OCI-LY1 (cell line): ENCODE results near the gene GDE1.
A peak's percentile ranks its signal among the peaks of the same experiment; 100 is the strongest.

Experiments used
- H2AFZ ChIP-seq: fragments of 200-600 bp; sonication (generic), shearing (Covaris generic); 2 replicates; pipeline ENCODE4 v1.6.0; 2014; ENCODE audit warnings: antibody characterized with exemption, mild to moderate bottlenecking, low read length
- H3F3A ChIP-seq: fragments of 200-600 bp; sonication (generic), shearing (Covaris generic); 2 replicates; pipeline ENCODE4 v1.6.0; 2014; ENCODE audit warnings: mild to moderate bottlenecking, antibody characterized with exemption, low read length, moderate library complexity; ENCODE audit not compliant: insufficient read depth
- H3K27ac ChIP-seq: fragments of 200-600 bp; sonication (generic); 2 replicates; pipeline ENCODE4 v1.5.1; 2014; ENCODE audit warnings: low read length, mixed run types, mild to moderate bottlenecking, low read depth; ENCODE audit not compliant: poor library complexity, severe bottlenecking
- H3K27me3 ChIP-seq: fragments of 200-600 bp; sonication (generic); 2 replicates; pipeline ENCODE4 v1.6.0; 2014; ENCODE audit warnings: antibody characterized with exemption, mild to moderate bottlenecking, low read length, moderate library complexity; ENCODE audit not compliant: insufficient read depth
- H3K36me3 ChIP-seq: fragments of 200-600 bp; sonication (generic); 2 replicates; pipeline ENCODE4 v1.6.1; 2014; ENCODE audit warnings: mild to moderate bottlenecking, antibody characterized with exemption, low read length, moderate library complexity, mixed read lengths; ENCODE audit not compliant: insufficient read depth
- H3K4me1 ChIP-seq: fragments of 200-600 bp; sonication (generic); 2 replicates; pipeline ENCODE4 v1.5.1; 2014; ENCODE audit warnings: mild to moderate bottlenecking, low read length, moderate library complexity; ENCODE audit not compliant: insufficient read depth, severe bottlenecking
- H3K4me2 ChIP-seq: fragments of 200-600 bp; sonication (generic), shearing (Covaris generic); 2 replicates; pipeline ENCODE4 v1.6.1; 2014; ENCODE audit warnings: low read length
- H3K4me3 ChIP-seq: fragments of 200-600 bp; sonication (generic); 2 replicates; pipeline ENCODE4 v1.5.1; 2014; ENCODE audit warnings: low read length, low read depth, mild to moderate bottlenecking, mixed read lengths; ENCODE audit not compliant: poor library complexity, severe bottlenecking
- H3K79me2 ChIP-seq: fragments of 200-600 bp; shearing (Covaris generic); 2 replicates; pipeline ENCODE4 v1.6.1; 2016; ENCODE audit warnings: mixed run types, low read length, mixed read lengths; ENCODE audit not compliant: insufficient read depth
- H3K9ac ChIP-seq: fragments of 200-600 bp; sonication (generic), shearing (Covaris generic); 2 replicates; pipeline ENCODE4 v1.6.1; 2014; ENCODE audit warnings: mild to moderate bottlenecking, low read length, mixed read lengths
- H3K9me2 ChIP-seq: fragments of 200-600 bp; sonication (generic), shearing (Covaris generic); 2 replicates; pipeline ENCODE4 v1.6.1; 2014; ENCODE audit warnings: low read depth, mild to moderate bottlenecking, low read length, mixed read lengths
- H3K9me3 ChIP-seq: fragments of 200-600 bp; shearing (Covaris generic); 2 replicates; pipeline ENCODE4 v1.6.1; 2014; ENCODE audit warnings: low read length, mixed read lengths
- H4K20me1 ChIP-seq: fragments of 200-600 bp; sonication (generic), shearing (Covaris generic); 2 replicates; pipeline ENCODE4 v1.6.0; 2016; ENCODE audit warnings: mild to moderate bottlenecking, low read length; ENCODE audit not compliant: insufficient read depth
- CTCF ChIP-seq: fragments of 200-600 bp; sonication (generic), shearing (Covaris generic); IDR thresholded peaks from 2 replicates; pipeline ENCODE4 v1.5.1; 2017; ENCODE audit warnings: mild to moderate bottlenecking, antibody characterized with exemption, low read length, moderate library complexity, mixed read lengths
- EZH2 ChIP-seq: fragments of 200-600 bp; sonication (generic), shearing (Covaris generic); IDR thresholded peaks from 2 replicates; pipeline ENCODE4 v1.8.0; 2017; ENCODE audit warnings: borderline replicate concordance, mixed run types, mild to moderate bottlenecking, antibody characterized with exemption, low read length, moderate library complexity, mixed read lengths

Gene GDE1

GRCh38 chr16:19524356-19524615, 2.4 kb upstream of the GDE1 start:
- H3F3A ChIP-seq: 0 out of 2 replicates have a peak, but pooled peaks cover 4% of the 10 kb centered on the region
- peaks cover 17% of the 10 kb centered on the region; the same call in 1 of the 2 replicates for H3K36me3 ChIP-seq
- no peaks in the 10 kb centered on the region for H3K9me2 ChIP-seq
- peak overlapping the region; percentile 97 for H3K4me2 ChIP-seq
- peak overlapping the region; percentile 88 for H3K9ac ChIP-seq
- H3K79me2 ChIP-seq: peaks cover 40% of the 10 kb centered on the region
- H3K9me3 ChIP-seq: no peaks in the 10 kb centered on the region
- no peaks in the 10 kb centered on the region for H4K20me1 ChIP-seq
- H2AFZ ChIP-seq: no peak overlapping the region
- H3K4me3 ChIP-seq: peak overlapping the region; percentile 99
- H3K27ac ChIP-seq: peak overlapping the region; percentile 59
- H3K4me1 ChIP-seq: peaks cover 49% of the 10 kb centered on the region
- TF ChIP-seq EZH2: no peak
- TF ChIP-seq CTCF: no peak
- H3K27me3 ChIP-seq: no peaks in the 10 kb centered on the region

GRCh38 chr16:19523559-19524355, 1.9 kb upstream of the GDE1 start, which contains the start of gene CCP110:
Gene CCP110 (plus strand): TSS chr16:19523942. CDS start chr16:19527882, 3,940 bp downstream.
- peak within 1 kb of the TSS; percentile 88 for H3K9ac ChIP-seq
- peak within 1 kb of the TSS; percentile 97 for H3K4me2 ChIP-seq
- H3F3A ChIP-seq: 0 out of 2 replicates have a peak, but pooled peaks cover 4% of the 10 kb centered on the region
- H3K4me3 ChIP-seq: peak within 1 kb of the TSS; percentile 99
- peaks cover 44% of the 10 kb centered on the region for H3K79me2 ChIP-seq
- TF ChIP-seq CTCF: no peak
- no peak for TF ChIP-seq EZH2
- no peaks in the 10 kb centered on the region for H4K20me1 ChIP-seq
- peaks cover 12% of the 10 kb centered on the region; the same call in 1 of the 2 replicates for H3K36me3 ChIP-seq
- H3K9me3 ChIP-seq: no peaks in the 10 kb centered on the region
- H3K9me2 ChIP-seq: no peaks in the 10 kb centered on the region
- H3K27ac ChIP-seq: peak within 1 kb of the TSS; percentile 69
- H2AFZ ChIP-seq: no peak within 1 kb of the TSS
- H3K27me3 ChIP-seq: no peaks in the 10 kb centered on the region
- H3K4me1 ChIP-seq: peaks cover 53% of the 10 kb centered on the region

GRCh38 chr16:19523184-19523558, 1.3 kb upstream of the GDE1 start:
- peaks cover 44% of the 10 kb centered on the region for H3K79me2 ChIP-seq
- TF ChIP-seq CTCF (no peak), EZH2 (no peak)
- 0 out of 2 replicates have a peak, but pooled peaks cover 4% of the 10 kb centered on the region for H3F3A ChIP-seq
- H3K36me3 ChIP-seq: peaks cover 6% of the 10 kb centered on the region; the same call in 1 of the 2 replicates
- no peak overlapping the region for H3K4me3 ChIP-seq
- peak overlapping the region; percentile 29; the same call in 1 of the 2 replicates for H3K4me2 ChIP-seq
- no peak overlapping the region for H2AFZ ChIP-seq
- H3K9ac ChIP-seq: no peak overlapping the region
- peaks cover 57% of the 10 kb centered on the region for H3K4me1 ChIP-seq
- no peaks in the 10 kb centered on the region for H3K9me3 ChIP-seq
- H3K27ac ChIP-seq: peak overlapping the region; percentile 69
- H3K27me3 ChIP-seq: no peaks in the 10 kb centered on the region
- no peaks in the 10 kb centered on the region for H4K20me1 ChIP-seq
- no peaks in the 10 kb centered on the region for H3K9me2 ChIP-seq
